SU-DHL-6 (cell line): ENCODE results near the gene KIFC3.

ENCODE experiments used
- CTCF ChIP-seq: fragments of 200-600 bp; sonication (generic); IDR thresholded peaks from one replicate; pipeline ENCODE4 v1.5.1; 2017; ENCODE audit warnings: antibody characterized with exemption, mild to moderate bottlenecking, low read length, moderate library complexity; ENCODE audit not compliant: insufficient read depth, poor library complexity, severe bottlenecking
- EZH2phosphoT487 ChIP-seq: fragments of 200-600 bp; sonication (generic), shearing (Covaris generic); conservative IDR thresholded peaks from 2 replicates; pipeline ENCODE4 v1.6.1; 2018; ENCODE audit warnings: mild to moderate bottlenecking, antibody characterized with exemption, low read length, moderate library complexity, mixed read lengths

GRCh38 chr16:57799600-57800199, 2.6 kb downstream of the KIFC3 start:
- TF ChIP-seq CTCF: no peak
- no peak for TF ChIP-seq EZH2phosphoT487
